DND-41 (cell line): ENCODE results near the gene APEH.

ENCODE experiments used
- ATAC-seq: fragments of 200-7000 bp; cut with Tn5 transposase; 3 replicates; pipeline ENCODE4 v1.9.1; 2021; ENCODE audit warnings: low read depth; ENCODE audit not compliant: insufficient read depth
- DNase-seq: peaks from one replicate; pipeline ENCODE4 v3.0.0-alpha.2; 2020
- H2AFZ ChIP-seq: 2 replicates; pipeline ENCODE4 v1.6.0; 2012; ENCODE audit warnings: low read depth, low read length
- H3K27ac ChIP-seq: 2 replicates; pipeline ENCODE4 v1.5.1; 2012; ENCODE audit warnings: low read length, inconsistent platforms
- H3K27me3 ChIP-seq: fragments of 200-600 bp; sonication (generic); 2 replicates; pipeline ENCODE4 v1.6.0; 2012; ENCODE audit warnings: low read length, mild to moderate bottlenecking, inconsistent platforms; ENCODE audit not compliant: insufficient read depth, poor library complexity
- H3K36me3 ChIP-seq: 2 replicates; pipeline ENCODE4 v1.5.1; 2012; ENCODE audit warnings: low read length, inconsistent platforms; ENCODE audit not compliant: insufficient read depth
- H3K4me1 ChIP-seq: 2 replicates; pipeline ENCODE4 v1.5.1; 2012; ENCODE audit warnings: mild to moderate bottlenecking, low read length; ENCODE audit not compliant: insufficient read depth
- H3K4me2 ChIP-seq: 2 replicates; pipeline ENCODE4 v1.6.0; 2012; ENCODE audit warnings: mild to moderate bottlenecking, moderate library complexity, low read length, inconsistent platforms; ENCODE audit not compliant: insufficient read depth
- H3K4me3 ChIP-seq, 2 experiments: fragments of 200-600 bp in 1 of 2; shearing (Covaris generic) in 1 of 2; 2 replicates each; pipeline ENCODE4 v1.5.1; 2012 to 2016; ENCODE audit warnings: inconsistent platforms in 2 of 2, low read length in 2 of 2, mild to moderate bottlenecking in 2 of 2, low read depth in 1 of 2, moderate library complexity in 1 of 2
- H3K79me2 ChIP-seq: 2 replicates; pipeline ENCODE4 v1.6.0; 2012; ENCODE audit warnings: low read length, inconsistent platforms; ENCODE audit not compliant: insufficient read depth
- H3K9ac ChIP-seq: 2 replicates; pipeline ENCODE4 v1.6.0; 2012; ENCODE audit warnings: low read depth, mild to moderate bottlenecking, inconsistent platforms, low read length, moderate library complexity
- H3K9me3 ChIP-seq: 2 replicates; pipeline ENCODE4 v1.5.1; 2012; ENCODE audit warnings: low read length, moderate library complexity, mild to moderate bottlenecking, inconsistent platforms; ENCODE audit not compliant: insufficient read depth, severe bottlenecking
- H4K20me1 ChIP-seq: 2 replicates; pipeline ENCODE4 v1.6.0; 2012; ENCODE audit warnings: low read length; ENCODE audit not compliant: insufficient read depth
- EZH2 ChIP-seq: IDR thresholded peaks from 3 replicates; pipeline ENCODE4 v1.6.1; 2012; ENCODE audit warnings: borderline replicate concordance, low read depth, mild to moderate bottlenecking, moderate library complexity, low read length, inconsistent platforms; ENCODE audit not compliant: severe bottlenecking
- TF ChIP-seq, protein P1 (sequence below): IDR thresholded peaks from 2 replicates; pipeline ENCODE4 v1.5.1; 2012; ENCODE audit warnings: borderline replicate concordance, low read length, moderate library complexity, mild to moderate bottlenecking; ENCODE audit not compliant: poor library complexity, severe bottlenecking; ENCODE audit errors: extremely low read depth

APEH gene

DNA sequence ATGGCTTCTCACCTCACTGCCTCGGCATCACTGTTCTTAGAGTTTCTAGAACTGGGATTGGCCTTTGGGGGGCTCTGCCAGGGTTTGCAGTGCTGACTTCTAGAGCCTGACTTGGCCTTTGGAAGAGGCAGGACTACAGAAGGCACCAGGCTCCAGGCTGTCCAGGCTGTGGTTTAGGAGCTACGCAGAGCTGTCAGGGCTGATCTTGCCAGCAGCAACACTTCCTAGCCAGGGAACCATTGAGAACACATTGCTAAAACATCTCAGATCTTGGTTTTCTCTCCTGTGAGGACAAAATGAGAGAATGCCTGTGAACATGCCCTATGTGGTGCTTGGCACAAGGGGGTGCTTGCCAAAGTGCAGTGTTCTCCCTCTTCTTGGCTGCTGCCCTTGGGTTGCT lies 34.6 kb upstream of the APEH start:
- no peak overlapping the region for H3K4me3 ChIP-seq
- H4K20me1 ChIP-seq, result 0 out of 2 replicates have a peak, but pooled peaks cover 4% of the 10 kb centered on the region
- no peak for DNase-seq
- no peak overlapping the region for H3K9ac ChIP-seq
- no peaks in the 10 kb centered on the region for H3K9me3 ChIP-seq
- no peaks in the 10 kb centered on the region for H3K4me1 ChIP-seq
- H3K27me3 ChIP-seq, result no peaks in the 10 kb centered on the region
- H3K79me2 ChIP-seq, result no peaks in the 10 kb centered on the region
- H3K36me3 ChIP-seq, result no peaks in the 10 kb centered on the region
- H3K4me2 ChIP-seq, result no peak overlapping the region
- TF ChIP-seq, protein P1, sequence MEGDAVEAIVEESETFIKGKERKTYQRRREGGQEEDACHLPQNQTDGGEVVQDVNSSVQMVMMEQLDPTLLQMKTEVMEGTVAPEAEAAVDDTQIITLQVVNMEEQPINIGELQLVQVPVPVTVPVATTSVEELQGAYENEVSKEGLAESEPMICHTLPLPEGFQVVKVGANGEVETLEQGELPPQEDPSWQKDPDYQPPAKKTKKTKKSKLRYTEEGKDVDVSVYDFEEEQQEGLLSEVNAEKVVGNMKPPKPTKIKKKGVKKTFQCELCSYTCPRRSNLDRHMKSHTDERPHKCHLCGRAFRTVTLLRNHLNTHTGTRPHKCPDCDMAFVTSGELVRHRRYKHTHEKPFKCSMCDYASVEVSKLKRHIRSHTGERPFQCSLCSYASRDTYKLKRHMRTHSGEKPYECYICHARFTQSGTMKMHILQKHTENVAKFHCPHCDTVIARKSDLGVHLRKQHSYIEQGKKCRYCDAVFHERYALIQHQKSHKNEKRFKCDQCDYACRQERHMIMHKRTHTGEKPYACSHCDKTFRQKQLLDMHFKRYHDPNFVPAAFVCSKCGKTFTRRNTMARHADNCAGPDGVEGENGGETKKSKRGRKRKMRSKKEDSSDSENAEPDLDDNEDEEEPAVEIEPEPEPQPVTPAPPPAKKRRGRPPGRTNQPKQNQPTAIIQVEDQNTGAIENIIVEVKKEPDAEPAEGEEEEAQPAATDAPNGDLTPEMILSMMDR, result no peak
- H3K27ac ChIP-seq, result no peak overlapping the region
- no peak for ATAC-seq
- no peak overlapping the region for H2AFZ ChIP-seq

DNA sequence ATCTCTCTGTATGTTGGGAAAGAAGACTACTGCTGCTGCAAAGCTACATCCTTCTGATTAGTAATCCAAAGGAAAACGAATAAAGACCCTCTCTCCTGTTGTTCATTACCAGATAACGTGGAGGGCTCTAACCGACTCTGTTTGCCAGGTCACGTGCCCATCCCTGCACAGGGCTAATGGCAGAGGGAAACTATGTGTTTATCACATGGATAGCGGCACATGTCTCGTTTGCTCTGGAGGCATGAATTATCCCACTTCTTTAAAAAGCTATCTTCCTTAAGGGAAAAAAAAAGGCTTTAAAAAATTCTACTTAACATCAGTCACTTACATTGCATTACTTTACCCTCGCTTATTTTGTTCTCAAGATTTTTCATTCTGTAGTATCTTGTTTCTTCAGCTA lies 32.9 kb upstream of the APEH start:
- ATAC-seq, result no peak
- H3K4me3 ChIP-seq, result no peak overlapping the region
- no peak for TF ChIP-seq EZH2
- TF ChIP-seq, protein P1, result no peak

DNA sequence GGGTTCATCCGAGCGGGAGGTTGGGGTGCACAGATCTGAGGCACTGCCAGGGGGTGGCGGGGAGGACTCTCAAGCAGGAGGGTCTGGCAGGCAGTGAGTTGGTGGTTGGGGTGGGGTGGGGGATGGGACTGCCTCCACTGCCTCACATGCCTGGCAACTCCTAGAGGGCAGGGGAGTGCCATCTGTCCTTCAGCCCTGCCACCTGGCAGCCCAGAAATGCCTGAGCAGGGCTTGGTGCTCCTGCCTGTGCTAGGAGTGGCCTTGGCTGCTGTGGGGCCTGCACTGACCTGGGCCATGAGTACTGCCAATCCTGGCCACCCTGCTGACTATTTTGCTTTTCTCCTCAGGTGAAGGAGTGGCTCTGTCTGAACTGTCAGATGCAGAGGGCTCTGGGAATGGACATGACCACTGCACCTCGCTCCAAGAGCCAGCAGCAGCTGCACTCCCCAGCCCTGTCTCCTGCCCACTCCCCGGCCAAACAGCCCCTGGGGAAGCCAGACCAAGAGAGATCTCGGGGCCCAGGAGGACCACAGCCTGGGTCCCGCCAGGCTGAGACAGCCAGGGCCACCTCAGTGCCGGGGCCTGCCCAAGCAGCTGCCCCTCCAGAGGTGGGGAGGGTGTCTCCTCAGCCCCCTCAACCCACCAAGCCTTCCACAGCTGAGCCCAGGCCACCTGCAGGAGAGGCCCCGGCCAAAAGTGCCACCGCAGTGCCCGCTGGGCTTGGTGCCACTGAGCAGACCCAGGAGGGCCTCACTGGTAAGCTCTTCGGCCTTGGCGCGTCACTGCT lies 32.0 kb upstream of the APEH start:
- Histone ChIP-seq H3K27me3 (no peaks in the 10 kb centered on the region), H3K79me2 (no peaks in the 10 kb centered on the region), H3K9ac (no peak overlapping the region), H3K4me3 (no peak overlapping the region), H3K36me3 (no peaks in the 10 kb centered on the region), H3K9me3 (no peaks in the 10 kb centered on the region), H4K20me1 (no peaks in the 10 kb centered on the region), H3K4me2 (no peak overlapping the region), H3K4me1 (no peaks in the 10 kb centered on the region), H2AFZ (no peak overlapping the region), H3K27ac (no peak overlapping the region)
- DNase-seq (no peak), ATAC-seq (no peak)
- TF ChIP-seq, protein P1, result no peak
- no peak for TF ChIP-seq EZH2

More for the DNA sequence above, 32.9 kb upstream of the APEH start:
- Histone ChIP-seq H3K27ac (no peak overlapping the region), H3K4me1 (no peaks in the 10 kb centered on the region), H3K79me2 (no peaks in the 10 kb centered on the region), H2AFZ (no peak overlapping the region), H3K9me3 (no peaks in the 10 kb centered on the region), H3K4me2 (no peak overlapping the region), H3K9ac (no peak overlapping the region), H3K36me3 (no peaks in the 10 kb centered on the region), H4K20me1 (0 out of 2 replicates have a peak, but pooled peaks cover 4% of the 10 kb centered on the region), H3K27me3 (no peaks in the 10 kb centered on the region)
- DNase-seq, result no peak

DNA sequence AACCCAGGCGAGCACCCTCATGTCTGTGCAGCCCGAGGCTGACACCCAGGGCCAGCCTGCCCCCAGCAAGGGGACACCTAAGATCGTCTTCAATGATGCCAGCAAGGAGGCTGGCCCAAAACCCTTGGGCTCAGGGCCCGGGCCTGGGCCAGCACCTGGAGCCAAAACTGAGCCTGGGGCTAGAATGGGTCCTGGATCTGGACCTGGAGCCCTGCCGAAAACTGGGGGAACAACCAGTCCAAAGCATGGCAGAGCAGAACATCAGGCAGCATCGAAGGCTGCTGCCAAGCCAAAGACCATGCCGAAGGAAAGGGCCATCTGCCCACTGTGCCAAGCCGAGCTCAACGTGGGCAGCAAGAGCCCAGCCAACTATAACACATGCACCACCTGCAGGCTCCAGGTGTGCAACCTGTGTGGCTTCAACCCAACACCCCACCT lies 31.4 kb upstream of the APEH start:
- no peak for TF ChIP-seq EZH2
- TF ChIP-seq, protein P1, result no peak

More for the DNA sequence above, 31.4 kb upstream of the APEH start:
- DNase-seq (no peak), ATAC-seq (no peak)
- Histone ChIP-seq H3K4me2 (no peak overlapping the region), H3K36me3 (no peaks in the 10 kb centered on the region), H2AFZ (no peak overlapping the region), H3K79me2 (no peaks in the 10 kb centered on the region), H3K27me3 (no peaks in the 10 kb centered on the region), H3K9ac (no peak overlapping the region), H3K27ac (no peak overlapping the region), H3K9me3 (no peaks in the 10 kb centered on the region), H3K4me1 (no peaks in the 10 kb centered on the region), H4K20me1 (no peaks in the 10 kb centered on the region), H3K4me3 (no peak overlapping the region)
